ENCODE measurements around the gene S100A14.

Gene S100A14

GRCh38 chr1:153617663-153618062 lies 1.5 kb upstream of the S100A14 start:
- peak overlapping the region; percentile 31 for H2AFZ ChIP-seq (ENCODE audit: low read length)
- H3K27ac ChIP-seq (ENCODE audit: low read length), result no peak overlapping the region
- TF ChIP-seq EZH2phosphoT487 (IDR thresholded peaks at IDR 0.05; ENCODE audit: low read length) (no peak), EZH2 (optimal IDR thresholded peaks at IDR 0.05; ENCODE audit: low read depth, low read length) (no peak), CTCF (IDR thresholded peaks at IDR 0.05; ENCODE audit: low read length) (peak; percentile 97)
- no peaks in the 10 kb centered on the region for H3K27me3 ChIP-seq (replicated peaks; ENCODE audit: insufficient read depth, low read length)
- no peaks in the 10 kb centered on the region for H3K36me3 ChIP-seq (replicated peaks; ENCODE audit: insufficient read depth, low read length)
- H3K9me2 ChIP-seq (replicated peaks; ENCODE audit: insufficient read depth, low read length), result no peaks in the 10 kb centered on the region
- H3K9me3 ChIP-seq (replicated peaks; ENCODE audit: insufficient read depth, low read length), result no peaks in the 10 kb centered on the region
- peak; percentile 75 for DNase-seq
- H3F3A ChIP-seq (ENCODE audit: insufficient read depth, low read length), result no peaks in the 10 kb centered on the region
- no peaks in the 10 kb centered on the region for H3K79me2 ChIP-seq (ENCODE audit: low read length)
- no peak overlapping the region for H3K4me3 ChIP-seq (ENCODE audit: low read length)
- H4K20me1 ChIP-seq (ENCODE audit: insufficient read depth, low read length), result no peaks in the 10 kb centered on the region
- H3K4me1 ChIP-seq (ENCODE audit: low read length), result no peaks in the 10 kb centered on the region; the same call in 1 of the 2 replicates
- H3K4me2 ChIP-seq (ENCODE audit: low read depth, low read length), result peak overlapping the region; percentile 16; the same call in 1 of the 2 replicates
- no peak overlapping the region for H3K9ac ChIP-seq (ENCODE audit: low read length)

GRCh38 chr1:153616917-153617311 lies 789 bp upstream of the S100A14 start:
- Histone ChIP-seq H2AFZ (ENCODE audit: low read length) (peak overlapping the region; percentile 31), H3K9ac (ENCODE audit: low read length) (no peak overlapping the region), H3K4me2 (ENCODE audit: low read depth, low read length) (no peak overlapping the region), H3K27me3 (replicated peaks; ENCODE audit: insufficient read depth, low read length) (no peaks in the 10 kb centered on the region), H3K9me2 (replicated peaks; ENCODE audit: insufficient read depth, low read length) (no peaks in the 10 kb centered on the region), H3K9me3 (replicated peaks; ENCODE audit: insufficient read depth, low read length) (no peaks in the 10 kb centered on the region), H3F3A (ENCODE audit: insufficient read depth, low read length) (no peaks in the 10 kb centered on the region), H3K4me1 (ENCODE audit: low read length) (no peaks in the 10 kb centered on the region; the same call in 1 of the 2 replicates), H3K27ac (ENCODE audit: low read length) (no peak overlapping the region), H3K4me3 (ENCODE audit: low read length) (no peak overlapping the region), H4K20me1 (ENCODE audit: insufficient read depth, low read length) (no peaks in the 10 kb centered on the region), H3K79me2 (ENCODE audit: low read length) (no peaks in the 10 kb centered on the region), H3K36me3 (replicated peaks; ENCODE audit: insufficient read depth, low read length) (no peaks in the 10 kb centered on the region)
- DNase-seq, result no peak
- no peak for TF ChIP-seq EZH2 (optimal IDR thresholded peaks at IDR 0.05; ENCODE audit: low read depth, low read length)
- no peak for TF ChIP-seq CTCF (IDR thresholded peaks at IDR 0.05; ENCODE audit: low read length)
- no peak for TF ChIP-seq EZH2phosphoT487 (IDR thresholded peaks at IDR 0.05; ENCODE audit: low read length)

- TF ChIP-seq EZH2phosphoT487 (IDR thresholded peaks at IDR 0.05; ENCODE audit: low read length), result no peak
- TF ChIP-seq EZH2 (optimal IDR thresholded peaks at IDR 0.05; ENCODE audit: low read depth, low read length), result no peak
- TF ChIP-seq CTCF (IDR thresholded peaks at IDR 0.05; ENCODE audit: low read length), result no peak
- H3K4me3 ChIP-seq (ENCODE audit: low read length), result no peak overlapping the region
- H3K36me3 ChIP-seq (replicated peaks; ENCODE audit: insufficient read depth, low read length), result no peaks in the 10 kb centered on the region
- H3K27ac ChIP-seq (ENCODE audit: low read length), result no peak overlapping the region
- no peak overlapping the region for H2AFZ ChIP-seq (ENCODE audit: low read length)
- H3K4me2 ChIP-seq (ENCODE audit: low read depth, low read length), result no peak overlapping the region
- DNase-seq, result no peak
- no peaks in the 10 kb centered on the region for H3K27me3 ChIP-seq (replicated peaks; ENCODE audit: insufficient read depth, low read length)
- no peaks in the 10 kb centered on the region for H3F3A ChIP-seq (ENCODE audit: insufficient read depth, low read length)
- H3K9ac ChIP-seq (ENCODE audit: low read length), result no peak overlapping the region
- no peaks in the 10 kb centered on the region for H4K20me1 ChIP-seq (ENCODE audit: insufficient read depth, low read length)
- H3K9me3 ChIP-seq (replicated peaks; ENCODE audit: insufficient read depth, low read length), result no peaks in the 10 kb centered on the region
- H3K9me2 ChIP-seq (replicated peaks; ENCODE audit: insufficient read depth, low read length), result no peaks in the 10 kb centered on the region
- H3K4me1 ChIP-seq (ENCODE audit: low read length), result no peaks in the 10 kb centered on the region; the same call in 1 of the 2 replicates
- H3K79me2 ChIP-seq (ENCODE audit: low read length), result no peaks in the 10 kb centered on the region
These were observed 719 bp downstream of the S100A14 start for GRCh38 chr1:153615406-153615805.

All from MM.1S (cell line).